HG03575 (cell line): ENCODE measurements around the gene SNAP91.
"Not testable (repeated sequence)": the region's sequence is repeated elsewhere in the genome, so short reads cannot be mapped to it uniquely, and the experiment has no call there.

Experiments used
- ATAC-seq: cut with Tn5 transposase; IDR thresholded peaks from one replicate; pipeline ENCODE4 v1.9.1; 2021; ENCODE audit not compliant: unreplicated experiment, insufficient number of reproducible peaks, low FRiP score; ENCODE audit errors: extremely low read depth

Gene SNAP91

DNA sequence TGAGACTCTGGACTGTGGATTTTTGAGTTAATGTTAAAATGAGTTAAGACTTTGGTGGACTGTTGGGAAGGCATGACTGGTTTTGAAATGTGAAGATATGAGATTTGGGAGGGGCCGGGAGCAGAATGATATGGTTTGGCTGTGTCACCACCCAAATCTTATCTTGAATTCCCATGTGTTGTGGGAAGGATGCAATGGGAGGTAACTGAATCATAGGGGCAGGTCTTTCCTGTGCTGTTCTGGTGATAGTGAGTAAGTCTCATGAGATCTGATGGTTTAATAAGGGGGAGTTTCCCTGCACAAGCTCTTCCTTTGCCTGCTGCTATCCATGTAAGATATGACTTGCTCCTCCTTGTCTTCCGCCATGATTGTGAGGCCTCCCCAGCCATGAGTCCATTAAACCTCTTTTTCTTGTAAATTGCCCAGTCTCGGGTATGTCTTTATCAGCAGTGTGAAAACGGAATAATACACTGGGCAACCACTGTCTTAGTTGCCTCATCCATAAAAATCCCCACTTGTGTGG is 137.2 kb downstream of the SNAP91 start:
- not testable (repeated sequence) for ATAC-seq

DNA sequence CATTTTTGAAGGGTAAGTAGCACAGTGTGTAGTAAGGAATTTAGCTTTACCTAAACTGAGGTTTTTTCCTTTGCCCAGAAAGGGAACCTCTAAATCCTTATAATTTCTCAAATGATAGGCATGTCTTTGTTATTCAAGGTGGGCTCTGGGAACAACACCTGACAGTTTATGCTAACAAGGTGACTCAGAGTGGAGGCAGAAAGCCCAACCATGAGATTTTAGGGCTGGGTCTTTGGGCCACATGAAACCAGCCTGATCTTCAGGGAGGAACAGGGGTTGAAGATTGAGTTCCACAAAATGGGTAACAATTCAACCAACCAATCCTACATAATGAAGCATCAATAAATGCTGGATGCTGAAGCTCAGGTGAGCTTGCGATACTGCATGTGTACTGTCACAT is 149.9 kb downstream of the SNAP91 start:
- no peak for ATAC-seq

DNA sequence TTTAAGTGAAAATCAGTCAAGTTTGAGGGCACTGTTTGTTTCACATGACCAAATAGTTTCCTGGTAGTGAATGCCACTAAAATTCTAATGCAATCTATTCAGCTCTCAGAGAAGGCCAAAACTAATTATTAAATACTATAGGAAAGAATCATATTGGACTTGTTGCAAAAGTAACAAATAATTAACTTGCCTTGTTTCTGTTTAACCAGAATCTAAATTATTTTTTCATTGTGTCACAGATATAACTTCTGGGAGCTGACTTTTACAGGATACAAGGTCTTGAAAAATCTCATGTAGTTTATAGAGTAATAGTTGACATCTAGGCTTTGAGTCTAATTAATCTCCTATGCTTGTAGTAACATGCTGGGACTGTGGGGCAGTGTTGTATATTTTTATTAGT is 152.0 kb downstream of the SNAP91 start:
- ATAC-seq = no peak

DNA sequence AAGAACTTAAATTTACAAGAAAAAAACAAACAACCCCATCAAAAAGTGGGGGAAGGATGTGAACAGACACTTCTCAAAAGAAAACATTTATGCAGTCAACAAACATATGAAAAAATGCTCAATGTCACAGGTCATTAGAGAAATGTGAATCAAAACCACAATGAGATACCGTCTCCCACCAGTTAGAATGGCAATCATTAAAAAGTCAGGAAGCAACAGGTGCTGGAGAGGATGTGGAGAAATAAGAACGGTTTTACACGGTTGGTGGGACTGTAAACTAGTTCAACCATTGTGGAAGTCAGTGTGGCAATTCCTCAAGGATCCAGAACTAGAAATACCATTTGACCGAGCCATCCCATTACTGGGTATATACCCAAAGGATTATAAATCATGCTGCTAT is 157.2 kb downstream of the SNAP91 start:
- ATAC-seq = not testable (repeated sequence)

DNA sequence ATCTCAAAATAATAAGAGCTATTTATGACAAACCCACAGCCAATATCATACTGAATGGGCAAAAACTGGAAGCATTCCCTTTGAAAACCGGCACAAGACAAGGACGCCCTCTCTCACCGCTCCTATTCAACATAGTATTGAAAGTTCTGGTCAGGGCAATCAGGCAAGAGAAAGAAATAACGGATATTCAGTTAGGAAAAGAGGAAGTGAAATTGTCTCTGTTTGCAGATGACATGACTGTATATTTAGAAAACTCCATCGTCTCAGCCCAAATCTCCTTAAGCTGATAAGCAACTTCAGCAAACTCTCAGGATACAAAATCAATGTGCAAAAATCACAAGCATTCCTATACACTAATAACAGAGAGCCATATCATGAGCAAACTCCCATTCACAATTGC is 158.4 kb downstream of the SNAP91 start:
- not testable (repeated sequence) for ATAC-seq

DNA sequence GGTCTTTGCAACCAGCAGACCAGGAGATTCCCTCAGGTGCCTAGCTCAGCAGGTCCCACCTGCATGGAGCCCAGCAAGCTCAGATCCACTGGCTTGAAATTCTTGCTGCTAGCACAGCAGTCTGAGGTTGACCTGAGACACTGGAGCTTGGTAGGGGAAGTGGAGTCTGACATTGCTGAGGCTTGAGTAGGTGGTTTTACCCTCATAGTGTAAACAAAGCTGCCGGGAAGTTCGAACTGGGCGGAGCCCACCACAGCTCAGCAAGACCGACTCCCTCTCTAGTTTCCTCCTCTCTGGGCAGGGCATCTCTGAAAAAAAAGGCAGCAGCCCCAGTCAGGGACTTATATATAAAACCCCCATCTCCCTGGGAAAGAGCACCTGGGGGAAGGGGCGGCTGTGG is 162.3 kb downstream of the SNAP91 start:
- no peak for ATAC-seq

DNA sequence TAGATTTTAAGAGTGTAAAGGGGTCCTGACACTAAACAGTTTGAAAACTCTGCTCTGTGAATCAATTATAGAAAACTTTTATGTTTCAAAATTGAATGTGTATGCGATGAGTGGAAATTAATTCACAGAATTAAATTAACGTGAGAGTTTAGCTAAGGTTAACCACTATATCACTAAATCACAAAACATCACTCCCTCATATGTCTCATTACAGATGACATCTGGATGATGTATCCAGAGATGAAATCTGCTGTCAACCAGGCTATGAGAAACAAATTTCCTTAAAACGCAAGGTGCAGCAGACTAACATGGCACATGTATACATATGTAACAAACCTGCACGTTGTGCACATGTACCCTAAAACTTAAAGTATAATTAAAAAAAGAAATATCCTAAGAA is 169.2 kb downstream of the SNAP91 start:
- no peak for ATAC-seq

DNA sequence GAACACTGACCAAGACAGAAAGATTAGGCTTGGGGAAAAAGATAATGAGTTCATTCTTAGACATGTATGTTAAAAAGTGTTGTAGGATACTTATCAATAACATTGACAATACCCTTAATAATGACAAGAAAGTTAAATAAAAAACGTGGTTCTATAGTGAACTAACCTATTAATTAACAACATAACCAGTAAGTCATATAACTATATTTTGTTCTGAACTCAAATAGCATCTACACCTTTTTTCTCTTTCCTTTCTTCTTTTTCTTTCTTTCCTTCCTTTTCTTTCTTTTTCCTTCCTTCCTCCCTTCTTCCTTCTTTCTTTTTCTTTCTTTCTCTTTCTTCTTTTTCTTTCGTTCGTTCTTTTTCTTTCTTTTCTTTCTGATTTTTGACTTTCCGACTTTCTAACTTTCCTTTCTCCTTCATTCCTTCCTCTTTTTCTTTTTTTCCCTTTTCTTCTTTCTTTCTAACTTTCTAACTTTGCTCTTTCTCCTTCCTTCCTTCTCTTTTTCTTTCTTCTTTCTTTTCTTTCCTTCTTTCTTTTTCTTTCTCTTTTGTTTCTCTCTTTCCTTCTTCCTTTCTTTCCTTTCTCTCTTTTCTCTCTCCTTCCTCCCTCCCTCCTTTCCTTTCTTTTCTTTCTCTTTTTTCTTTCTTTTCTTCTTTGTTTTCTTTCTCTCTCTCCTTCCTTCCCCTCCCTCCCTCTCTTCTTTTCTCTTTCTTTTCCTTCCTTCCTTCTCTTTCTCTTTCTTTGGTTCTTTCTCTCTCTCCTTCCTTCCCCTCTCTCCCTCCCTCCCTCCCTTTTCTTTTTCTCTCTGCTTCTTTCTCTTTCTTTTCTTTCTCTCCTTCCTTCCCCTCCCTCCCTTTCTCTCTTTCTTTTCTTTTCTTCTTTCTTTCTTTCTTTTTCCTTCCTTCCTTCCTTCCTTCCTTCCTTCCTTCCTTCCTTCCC is 172.0 kb downstream of the SNAP91 start:
- ATAC-seq = no peak

DNA sequence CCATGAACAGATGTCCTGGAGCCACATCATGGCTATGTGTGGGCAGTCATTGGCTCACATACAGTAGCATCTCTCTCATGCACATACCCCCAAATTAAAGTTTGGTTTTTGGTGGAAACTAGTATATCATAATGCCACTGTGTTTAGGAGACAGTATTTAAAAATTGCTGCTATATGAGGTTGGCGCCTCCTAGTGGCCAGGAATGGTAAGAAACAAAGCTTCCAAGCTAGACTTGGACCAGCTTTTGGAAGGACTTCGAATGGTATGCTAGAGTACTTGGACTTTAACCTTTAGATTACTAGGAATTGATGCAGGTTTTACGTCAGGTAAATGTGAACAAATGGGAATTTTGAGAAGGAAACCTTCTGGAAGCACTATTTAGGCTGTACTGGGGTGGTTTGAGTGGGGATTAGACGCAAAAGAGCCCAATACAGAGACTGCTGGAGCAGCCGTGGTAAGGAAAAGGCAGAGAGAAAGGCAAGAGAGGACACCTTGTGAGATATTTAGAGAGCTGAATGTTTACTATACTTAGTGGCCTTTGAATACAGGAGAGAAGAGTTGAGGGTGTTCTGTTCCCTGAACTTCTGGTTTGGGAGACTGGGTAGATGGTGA is 172.8 kb downstream of the SNAP91 start:
- ATAC-seq = no peak

DNA sequence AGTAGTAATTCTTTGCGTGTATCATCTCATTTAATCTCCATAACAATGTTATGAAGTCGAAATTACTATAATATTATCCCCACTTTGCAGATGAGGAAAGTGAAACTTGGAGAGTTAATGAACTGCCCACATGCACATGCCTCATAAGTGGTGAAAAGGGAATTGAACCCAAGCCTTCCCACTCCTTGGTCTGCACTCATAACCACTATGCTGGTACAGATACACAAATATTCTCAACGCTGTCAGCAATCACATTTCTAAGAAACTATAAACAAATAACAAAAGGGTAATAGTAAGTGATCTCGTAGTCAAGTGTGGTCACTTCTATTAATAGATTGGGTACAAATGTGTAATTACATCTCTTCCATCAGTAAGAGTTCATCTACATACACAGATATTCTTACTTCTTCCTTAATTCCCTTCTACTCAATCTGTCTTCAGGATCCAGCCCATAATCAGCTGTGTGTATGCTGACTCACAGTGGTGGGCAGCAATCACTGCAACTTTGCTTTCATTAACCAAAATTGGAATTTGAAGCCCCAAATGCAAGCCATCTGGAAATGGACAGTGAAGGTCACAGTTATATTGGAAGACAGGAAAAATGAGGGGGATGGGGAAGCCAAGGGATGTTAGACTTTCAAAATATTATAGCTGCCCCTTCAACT is 190.0 kb downstream of the SNAP91 start:
- ATAC-seq = no peak

DNA sequence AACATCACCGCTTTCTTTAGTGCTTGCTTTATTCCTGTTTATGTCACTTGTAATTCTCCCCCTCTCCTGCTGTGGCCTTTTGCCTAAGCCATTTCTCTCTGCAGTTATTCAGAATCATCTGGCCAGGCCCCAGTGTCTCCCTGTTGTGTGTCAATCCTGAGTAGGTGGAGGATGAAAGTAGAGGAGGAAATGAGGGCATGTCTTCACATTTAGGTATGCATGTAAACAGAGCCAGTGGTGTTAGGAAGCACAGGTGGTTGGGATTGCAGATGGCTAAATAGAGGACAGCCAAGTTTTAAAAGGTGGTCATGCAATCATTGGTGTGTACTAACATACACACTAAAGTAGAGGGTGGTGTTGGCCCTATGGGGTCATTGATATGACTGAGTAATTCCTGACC is 191.4 kb downstream of the SNAP91 start:
- no peak for ATAC-seq

DNA sequence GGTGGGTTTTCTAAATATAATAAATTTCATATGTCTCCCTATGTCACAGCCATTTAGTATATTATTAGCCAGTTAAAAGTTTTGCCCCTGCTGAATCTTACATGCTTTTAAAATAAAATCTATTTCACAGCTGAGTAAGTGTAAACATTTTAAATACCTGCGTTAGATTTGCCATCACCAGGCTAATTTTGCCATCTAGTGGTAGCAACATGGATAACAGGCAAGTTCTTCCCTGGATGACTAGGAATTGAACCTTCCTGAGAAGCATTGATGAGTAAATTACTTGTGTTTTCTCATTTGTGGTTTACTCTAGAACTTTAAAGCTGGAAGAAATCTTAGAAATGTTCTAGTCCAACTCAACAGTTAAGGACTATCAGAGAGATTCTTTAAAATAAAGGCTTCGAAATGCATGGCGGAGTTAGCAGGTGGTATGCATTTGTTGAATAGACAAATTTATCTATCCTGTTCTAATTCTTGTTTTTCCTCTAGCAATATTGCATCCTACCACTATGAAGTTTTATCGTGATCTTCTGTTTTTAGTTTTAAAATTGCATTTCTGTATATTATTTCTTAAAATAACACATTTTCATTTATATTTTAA is 193.9 kb downstream of the SNAP91 start:
- ATAC-seq = no peak

DNA sequence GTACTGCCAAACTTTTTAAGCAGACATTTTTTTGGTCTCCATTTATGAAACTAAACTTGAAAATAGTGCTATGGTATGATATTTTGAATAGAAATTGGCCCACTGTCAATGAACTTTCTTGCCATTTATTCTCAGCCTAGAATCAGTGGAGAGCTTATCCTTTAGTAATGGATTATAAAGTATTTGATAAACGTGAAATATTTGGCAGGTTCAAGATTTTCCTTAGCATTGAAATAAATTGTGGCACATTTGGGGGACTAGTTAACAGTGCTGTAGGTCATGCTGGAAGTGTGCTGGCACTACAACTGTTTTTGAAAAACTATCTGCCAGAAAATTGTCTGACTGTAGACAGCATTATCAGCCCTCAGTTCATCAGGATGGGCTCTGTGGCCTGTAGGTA is 194.4 kb downstream of the SNAP91 start:
- no peak for ATAC-seq

DNA sequence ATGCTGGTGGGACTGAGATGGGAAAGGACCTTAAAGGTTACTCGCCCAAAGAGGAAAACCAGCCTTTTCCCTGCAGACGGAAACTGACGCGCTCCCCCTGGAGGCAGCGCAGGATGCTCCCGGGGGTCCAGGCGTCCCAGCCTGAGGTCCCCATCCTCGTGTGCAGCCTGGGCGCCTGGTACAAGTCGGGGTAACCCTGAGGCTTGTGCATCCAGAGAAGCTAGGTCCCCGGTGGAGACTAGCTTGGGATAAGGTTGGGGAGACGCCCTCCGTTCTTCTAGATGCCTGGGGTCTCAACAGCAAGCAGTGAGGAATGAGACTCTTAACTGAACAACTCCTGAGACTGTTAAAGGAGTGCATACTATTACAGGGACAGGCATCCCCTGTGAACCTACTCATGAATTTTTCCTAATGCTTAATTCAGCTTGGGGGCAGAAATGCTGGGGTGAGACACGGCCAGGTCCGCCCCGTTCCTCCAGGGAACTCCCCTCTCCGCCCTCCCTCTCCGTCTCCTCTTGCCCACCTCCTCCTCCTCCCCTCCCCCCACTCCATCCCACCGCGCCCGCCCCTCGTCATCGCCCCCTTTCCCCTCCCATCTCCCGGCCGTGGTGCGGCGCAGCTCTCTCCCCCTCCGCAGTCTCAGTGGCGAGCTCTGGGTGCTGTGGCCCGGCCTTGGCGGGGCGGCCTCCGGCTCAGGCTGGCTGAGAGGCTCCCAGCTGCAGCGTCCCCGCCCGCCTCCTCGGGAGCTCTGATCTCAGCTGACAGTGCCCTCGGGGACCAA is 196.8 kb downstream of the SNAP91 start, which contains the start of gene PRSS35:
TSS of gene PRSS35 (plus strand) at position 634 of the 781 bp plus-strand sequence. CDS start 10,908 bp downstream, outside the sequence.
- ATAC-seq = no peak

DNA sequence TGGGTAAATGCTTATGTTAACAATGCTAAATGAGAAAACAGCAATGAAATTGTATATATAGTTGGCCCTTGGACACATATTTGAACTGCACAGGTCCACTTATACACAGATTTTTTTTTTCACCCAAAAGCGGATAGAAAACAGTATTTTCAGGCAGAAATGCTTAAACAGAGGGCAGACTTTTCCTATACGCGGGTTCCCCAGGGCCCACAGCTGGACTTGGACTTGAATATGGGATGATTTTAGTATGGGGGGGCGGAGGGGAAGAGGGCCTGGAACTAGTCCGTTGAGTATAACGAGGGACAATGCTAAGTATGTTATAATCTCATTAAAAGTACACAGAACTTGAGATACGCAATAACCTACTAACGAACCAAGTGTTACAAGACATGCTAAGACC is 197.6 kb downstream of the SNAP91 start:
- ATAC-seq = no peak

DNA sequence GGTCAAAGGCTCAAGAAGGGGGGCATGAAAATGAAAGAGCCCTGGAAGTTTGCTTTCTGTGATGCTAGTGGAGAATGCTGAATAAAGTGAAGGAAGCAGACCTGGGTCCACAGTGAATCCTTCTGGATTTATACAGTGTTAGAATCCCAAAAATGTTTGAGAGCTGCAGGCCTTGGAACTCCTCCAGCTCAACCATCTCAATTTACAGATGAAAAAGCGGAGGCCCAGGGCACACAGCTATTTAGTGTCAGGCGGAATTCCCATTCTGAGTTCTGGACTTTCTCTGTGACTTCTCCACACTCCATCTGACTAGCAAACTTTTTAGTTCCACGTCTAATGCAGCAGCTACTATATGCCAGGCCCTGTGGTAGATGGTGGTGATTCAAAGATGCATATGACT is 198.1 kb downstream of the SNAP91 start:
- no peak for ATAC-seq

DNA sequence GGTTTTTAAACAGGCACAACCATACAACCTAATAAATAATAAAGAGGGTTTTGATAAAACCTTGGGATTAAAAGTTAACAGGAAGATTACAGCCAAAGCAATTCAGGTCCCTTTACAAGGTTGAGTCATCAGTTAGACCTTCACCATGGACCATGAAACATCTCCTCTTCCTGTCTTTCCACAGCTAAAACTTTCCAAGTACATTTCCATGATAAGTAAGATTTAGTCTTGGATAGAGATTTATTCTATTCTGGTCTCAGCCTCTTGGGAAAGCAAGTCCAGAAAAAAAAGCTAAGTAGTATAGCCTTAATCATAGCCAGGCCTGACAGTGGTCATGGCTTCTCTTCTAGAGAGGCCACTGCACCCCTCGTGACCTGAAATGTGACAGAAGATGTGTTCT is 199.5 kb downstream of the SNAP91 start:
- ATAC-seq = no peak

DNA sequence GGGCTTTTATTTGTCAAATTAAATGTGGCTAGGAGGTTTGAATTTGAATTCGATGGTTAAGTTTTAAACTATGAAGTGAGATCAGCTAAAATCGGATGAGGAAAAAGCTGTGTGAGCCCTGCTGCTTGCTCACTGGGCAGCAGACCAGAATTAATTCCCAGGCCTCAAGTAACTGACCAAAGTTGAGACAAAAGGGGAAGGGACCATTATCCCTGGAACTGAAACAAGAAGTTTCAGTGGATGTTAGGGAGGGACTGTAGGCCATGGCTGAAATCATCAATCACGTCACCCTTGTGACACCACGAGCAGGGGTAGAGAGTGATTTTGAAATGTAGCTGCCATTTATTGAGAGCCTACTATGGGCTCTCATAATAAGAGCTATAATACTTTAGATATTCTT is 203.5 kb downstream of the SNAP91 start:
- ATAC-seq = no peak
